ENCODE data around the gene NEURL3.
"Not testable (repeated sequence)": the region's sequence is repeated elsewhere in the genome, so short reads cannot be mapped to it uniquely, and the experiment has no call there.

Gene NEURL3

GRCh38 chr2:96477458-96477857, 27.7 kb downstream of the NEURL3 start:
- no peak for DNase-seq

- no peak for DNase-seq
Measured at GRCh38 chr2:96471772-96472171, 33.4 kb downstream of the NEURL3 start.

GRCh38 chr2:96470636-96471035, 34.5 kb downstream of the NEURL3 start:
- peak; percentile 27 for DNase-seq

- DNase-seq = no peak
Measured at GRCh38 chr2:96470109-96470508, 35.0 kb downstream of the NEURL3 start.

GRCh38 chr2:96468904-96469303, 36.3 kb downstream of the NEURL3 start:
- no peak for DNase-seq

- no peak for DNase-seq
Measured at GRCh38 chr2:96464651-96465050, 40.5 kb downstream of the NEURL3 start.

- DNase-seq = no peak
Measured at GRCh38 chr2:96464061-96464460, 41.1 kb downstream of the NEURL3 start.

GRCh38 chr2:96463119-96463518, 42.0 kb downstream of the NEURL3 start:
- no peak for DNase-seq

GRCh38 chr2:96461616-96462015, 43.5 kb downstream of the NEURL3 start:
- not testable (repeated sequence) for DNase-seq

GRCh38 chr2:96452053-96452452, 53.1 kb downstream of the NEURL3 start:
- DNase-seq = no peak

GRCh38 chr2:96449637-96450036, 55.5 kb downstream of the NEURL3 start:
- DNase-seq = no peak

GRCh38 chr2:96449174-96449573, 56.0 kb downstream of the NEURL3 start:
- DNase-seq = no peak

- DNase-seq = no peak
Measured at GRCh38 chr2:96447726-96448125, 57.4 kb downstream of the NEURL3 start.

Measured in fibroblast of skin of right biceps (primary cell).